Thoracic aorta (tissue), 2 donors: Measurements from ENCODE around the gene PACSIN2. TPM values are rescaled to one million over a fixed set of nuclear protein-coding genes. Genes with fewer than 3 reads are reported as not detected.
A peak's percentile ranks its signal among the peaks of the same experiment; 100 is the strongest.
"Not testable (repeated sequence)": the region's sequence is repeated elsewhere in the genome, so short reads cannot be mapped to it uniquely, and the experiment has no call there.

Source experiments
- ATAC-seq: fragments of 150-250 bp; one replicate; pipeline ENCODE4 v1.8.0; 2017; ENCODE audit warnings: low read depth; ENCODE audit not compliant: insufficient number of reproducible peaks, low FRiP score
- DNase-seq: peaks from one replicate; pipeline ENCODE4 v3.0.0-alpha.2; 2020; ENCODE audit warnings: low spot score
- H3K27ac ChIP-seq, 2 donors: fragments of 200-600 bp; sonication (generic); 1 replicate in 1 of 2; 2 replicates in 1 of 2; pipeline ENCODE4 v1.5.1; 2016; ENCODE audit warnings: mild to moderate bottlenecking in 2 of 2, moderate library complexity in 2 of 2
- H3K27me3 ChIP-seq: fragments of 200-600 bp; sonication (generic); replicated peaks from 2 replicates; pipeline ENCODE4 v1.6.0; 2016; ENCODE audit warnings: mild to moderate bottlenecking; ENCODE audit not compliant: insufficient read depth
- H3K36me3 ChIP-seq: fragments of 200-600 bp; sonication (generic); one replicate; pipeline ENCODE4 v1.5.1; 2016
- H3K4me1 ChIP-seq, 2 donors: fragments of 200-600 bp; sonication (generic); 1 replicate in 1 of 2; 2 replicates in 1 of 2; pipeline versions ENCODE4 v1.5.1 to v1.6.0; 2016; ENCODE audit warnings: low read depth in 2 of 2, mild to moderate bottlenecking in 1 of 2; ENCODE audit not compliant: control insufficient read depth in 1 of 2
- H3K4me3 ChIP-seq: fragments of 200-600 bp; sonication (generic); 2 replicates; pipeline ENCODE4 v1.5.1; 2016; ENCODE audit warnings: mild to moderate bottlenecking
- H3K9me3 ChIP-seq: fragments of 200-600 bp; sonication (generic); 2 replicates; pipeline ENCODE4 v1.5.1; 2016
- total RNA-seq, 2 donors: library from RNA; depleted of rRNA; stranded (reverse); fragments of >200 nt; gene quantifications; one replicate each; pipeline versions ENCODE4 v1.1.0 to v1.2.3, GENCODE V29; 2016
- TF ChIP-seq, protein P1 (sequence below): fragments of 200-600 bp; sonication (generic); IDR thresholded peaks from one replicate; pipeline ENCODE4 v1.5.1; 2019; ENCODE audit warnings: antibody characterized with exemption

The PACSIN2 gene
- total RNA-seq, 2 donors from 2014 or later = 135 to 155 TPM

DNA sequence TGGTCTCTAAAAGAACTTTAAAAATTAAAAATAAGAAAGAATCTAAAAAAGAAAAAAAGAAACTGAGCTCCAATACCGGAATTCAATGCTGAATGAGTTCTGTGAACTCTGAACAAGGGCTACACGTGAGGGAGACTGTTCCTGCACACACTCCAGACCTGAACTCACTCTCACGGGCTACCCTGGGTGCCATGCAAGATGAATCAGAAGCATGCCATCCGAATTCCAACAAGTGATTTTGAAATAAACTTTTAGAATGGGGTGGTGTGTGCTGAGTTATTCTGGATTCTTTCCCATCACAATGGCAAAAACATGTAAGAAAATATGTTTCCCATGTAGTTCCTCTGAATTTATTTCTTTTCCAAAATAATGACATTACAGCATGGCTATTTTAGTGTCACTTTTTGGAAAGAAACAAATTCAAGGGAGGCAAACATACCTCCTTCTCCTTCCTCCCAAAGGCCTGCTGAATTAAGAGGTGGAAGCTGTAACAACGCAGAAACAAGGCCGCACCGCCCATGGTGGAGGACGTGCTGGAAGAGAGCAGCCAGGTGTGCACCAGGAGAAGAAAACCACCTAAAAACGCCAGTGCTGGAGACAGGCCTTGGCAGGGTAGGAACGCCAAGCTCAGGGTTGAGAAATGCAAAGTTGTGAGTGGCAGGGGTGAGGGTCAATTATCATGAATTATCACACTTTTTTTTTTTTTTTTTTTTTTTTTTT lies 94.7 kb downstream of the PACSIN2 start:
- TF ChIP-seq, protein P1, sequence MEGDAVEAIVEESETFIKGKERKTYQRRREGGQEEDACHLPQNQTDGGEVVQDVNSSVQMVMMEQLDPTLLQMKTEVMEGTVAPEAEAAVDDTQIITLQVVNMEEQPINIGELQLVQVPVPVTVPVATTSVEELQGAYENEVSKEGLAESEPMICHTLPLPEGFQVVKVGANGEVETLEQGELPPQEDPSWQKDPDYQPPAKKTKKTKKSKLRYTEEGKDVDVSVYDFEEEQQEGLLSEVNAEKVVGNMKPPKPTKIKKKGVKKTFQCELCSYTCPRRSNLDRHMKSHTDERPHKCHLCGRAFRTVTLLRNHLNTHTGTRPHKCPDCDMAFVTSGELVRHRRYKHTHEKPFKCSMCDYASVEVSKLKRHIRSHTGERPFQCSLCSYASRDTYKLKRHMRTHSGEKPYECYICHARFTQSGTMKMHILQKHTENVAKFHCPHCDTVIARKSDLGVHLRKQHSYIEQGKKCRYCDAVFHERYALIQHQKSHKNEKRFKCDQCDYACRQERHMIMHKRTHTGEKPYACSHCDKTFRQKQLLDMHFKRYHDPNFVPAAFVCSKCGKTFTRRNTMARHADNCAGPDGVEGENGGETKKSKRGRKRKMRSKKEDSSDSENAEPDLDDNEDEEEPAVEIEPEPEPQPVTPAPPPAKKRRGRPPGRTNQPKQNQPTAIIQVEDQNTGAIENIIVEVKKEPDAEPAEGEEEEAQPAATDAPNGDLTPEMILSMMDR = no peak
- DNase-seq (no peak), ATAC-seq (peak; percentile 37)
- Histone ChIP-seq H3K27ac (peak overlapping the region; percentile 79 to 90), H3K36me3 (no peaks in the 10 kb centered on the region), H3K4me3 (peak overlapping the region; percentile 16), H3K9me3 (no peaks in the 10 kb centered on the region), H3K4me1 (peaks cover 36 to 56% of the 10 kb centered on the region in 2 donors), H3K27me3 (no peaks in the 10 kb centered on the region)

DNA sequence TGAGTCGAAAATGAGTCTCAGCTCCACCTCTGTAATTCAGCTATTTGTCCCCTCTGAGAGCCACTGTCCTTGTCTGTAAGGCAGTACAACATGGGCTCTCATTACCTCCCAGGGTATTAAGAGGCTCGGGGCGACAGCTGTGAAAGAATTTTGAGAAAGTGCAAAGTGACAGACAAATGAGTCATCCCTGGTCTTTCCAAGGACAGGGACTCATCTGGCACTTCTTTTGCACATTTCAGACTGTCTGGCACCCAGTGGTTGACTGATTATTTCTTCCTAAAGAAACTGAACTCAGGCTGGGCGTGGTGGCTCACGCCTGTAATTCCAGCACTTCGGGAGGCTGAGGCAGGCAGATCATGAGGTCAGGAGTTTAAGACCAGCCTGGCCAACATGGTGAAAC lies 95.8 kb downstream of the PACSIN2 start:
- Histone ChIP-seq H3K27ac (peak overlapping the region in 1 of 2 donors; percentile 79), H3K36me3 (no peaks in the 10 kb centered on the region), H3K4me3 (no peak overlapping the region), H3K9me3 (no peaks in the 10 kb centered on the region), H3K27me3 (no peaks in the 10 kb centered on the region), H3K4me1 (peaks cover 33 to 54% of the 10 kb centered on the region in 2 donors)
- TF ChIP-seq, protein P1 = no peak
- DNase-seq = no peak
- no peak for ATAC-seq

DNA sequence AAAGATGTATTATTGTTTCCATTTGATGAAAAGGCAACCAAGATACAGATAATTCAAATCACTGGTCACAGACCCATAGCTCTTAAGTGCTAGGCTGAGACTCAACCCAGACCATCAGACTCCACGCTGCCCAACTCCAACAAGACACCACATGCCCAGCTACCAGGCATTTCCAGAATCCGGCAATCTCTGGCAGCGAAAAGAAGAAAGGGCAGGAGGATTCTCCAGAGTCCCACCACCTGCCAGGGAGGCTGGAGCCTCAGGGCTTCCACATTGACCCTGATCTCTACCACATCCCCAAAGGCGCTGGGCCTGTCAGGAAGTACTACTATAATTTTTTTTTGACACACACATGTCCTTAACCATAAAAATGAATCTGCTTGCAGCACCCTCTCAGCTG lies 96.4 kb downstream of the PACSIN2 start:
- H3K36me3 ChIP-seq = no peaks in the 10 kb centered on the region
- no peaks in the 10 kb centered on the region for H3K27me3 ChIP-seq
- no peak overlapping the region for H3K4me3 ChIP-seq
- TF ChIP-seq, protein P1 = no peak
- no peaks in the 10 kb centered on the region for H3K9me3 ChIP-seq
- ATAC-seq = no peak
- no peak overlapping the region for H3K27ac ChIP-seq
- no peak for DNase-seq
- peaks cover 33 to 56% of the 10 kb centered on the region in 2 donors for H3K4me1 ChIP-seq

DNA sequence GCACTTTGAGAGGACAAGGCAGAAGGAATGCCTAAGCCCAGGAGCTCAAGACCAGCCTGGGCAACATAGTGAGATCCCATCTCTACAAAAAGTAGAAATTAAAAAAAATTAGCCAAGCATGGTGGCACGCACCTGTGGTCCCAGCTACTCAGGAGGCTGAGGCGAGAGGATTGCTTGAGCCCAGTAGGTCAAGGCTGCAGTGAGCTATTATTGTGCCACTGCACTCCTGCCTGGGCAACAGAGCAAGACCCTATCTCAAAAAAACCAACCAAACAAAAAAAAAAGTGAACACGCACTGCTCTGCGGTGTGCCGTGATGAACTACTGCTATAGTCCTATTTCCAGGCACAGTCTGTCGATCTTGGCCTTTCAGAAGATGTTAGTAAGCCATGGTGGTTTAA lies 97.6 kb downstream of the PACSIN2 start:
- not testable (repeated sequence) for H3K27ac ChIP-seq, H3K36me3 ChIP-seq, ATAC-seq, H3K27me3 ChIP-seq, DNase-seq, H3K4me3 ChIP-seq, H3K9me3 ChIP-seq
- peaks cover 28 to 45% of the 10 kb centered on the region in 2 donors for H3K4me1 ChIP-seq

DNA sequence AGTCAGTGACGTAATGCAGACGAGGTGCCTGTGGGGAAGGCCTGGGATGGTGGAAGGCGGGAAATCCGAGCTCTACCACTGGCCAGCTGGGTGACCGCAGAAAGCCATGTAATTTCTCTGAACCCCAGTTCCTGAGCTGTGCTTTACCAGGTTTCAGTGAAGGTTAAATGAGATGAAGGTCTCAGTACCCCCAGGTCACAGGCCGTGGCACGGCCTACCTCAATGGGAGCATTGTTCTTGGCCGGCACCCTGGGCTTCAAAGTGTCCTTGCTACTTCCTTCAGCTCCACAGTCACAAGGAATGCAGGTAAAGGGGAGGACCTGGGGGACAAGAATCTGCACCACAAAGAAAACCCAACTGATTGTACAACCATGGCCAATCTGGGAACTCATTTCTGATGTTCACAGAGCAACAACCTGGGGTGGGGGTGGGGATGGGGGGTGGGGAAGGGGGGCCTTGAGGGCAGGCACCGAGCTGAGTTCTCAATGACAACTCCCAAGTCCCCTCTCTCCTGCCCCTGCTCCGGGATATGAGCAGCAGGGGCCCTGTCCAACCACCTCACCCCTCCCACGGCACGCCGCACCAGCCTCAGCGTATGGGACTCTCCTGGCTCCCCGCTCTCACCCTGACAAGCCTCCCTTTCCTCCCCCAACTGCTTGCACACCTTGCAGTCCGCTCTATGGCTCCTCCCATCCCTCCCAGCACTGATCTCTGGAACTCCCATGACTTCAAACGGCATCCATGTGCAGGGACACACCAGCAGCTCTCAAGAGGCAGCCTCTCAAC lies 98.8 kb downstream of the PACSIN2 start:
- TF ChIP-seq, protein P1 = no peak
- peaks cover 16 to 33% of the 10 kb centered on the region in 2 donors for H3K4me1 ChIP-seq
- peaks cover 3% of the 10 kb centered on the region for H3K36me3 ChIP-seq
- no peak overlapping the region for H3K4me3 ChIP-seq
- DNase-seq (no peak), ATAC-seq (no peak)
- no peaks in the 10 kb centered on the region for H3K9me3 ChIP-seq
- H3K27me3 ChIP-seq = no peaks in the 10 kb centered on the region
- H3K27ac ChIP-seq = no peak overlapping the region
